Adipocyte (in vitro differentiated cells): ENCODE data around the gene CC2D2A.

Experiments used
- DNase-seq: peaks from one replicate; pipeline ENCODE4 v3.0.0-alpha.2; 2015; ENCODE audit warnings: low read depth
- H3K27me3 ChIP-seq: replicated peaks from 2 replicates; pipeline ENCODE4 v1.7.0; 2013; ENCODE audit warnings: mild to moderate bottlenecking, low read length, moderate library complexity; ENCODE audit not compliant: control insufficient read depth, insufficient read depth
- H3K36me3 ChIP-seq: 2 replicates; pipeline ENCODE4 v1.7.0; 2013; ENCODE audit warnings: low read length, mild to moderate bottlenecking, moderate library complexity; ENCODE audit not compliant: control insufficient read depth, insufficient read depth, severe bottlenecking
- H3K4me1 ChIP-seq: 2 replicates; pipeline ENCODE4 v1.7.0; 2013; ENCODE audit warnings: mild to moderate bottlenecking, low read length, moderate library complexity; ENCODE audit not compliant: control insufficient read depth, insufficient read depth
- H3K4me3 ChIP-seq: 2 replicates; pipeline ENCODE4 v1.7.0; 2013; ENCODE audit warnings: mild to moderate bottlenecking, low read length, moderate library complexity
- H3K9ac ChIP-seq: 2 replicates; pipeline ENCODE4 v1.7.0; 2013; ENCODE audit warnings: mild to moderate bottlenecking, low read length, moderate library complexity
- H3K9me3 ChIP-seq: 2 replicates; pipeline ENCODE4 v1.7.0; 2013; ENCODE audit warnings: mild to moderate bottlenecking, low read length, moderate library complexity; ENCODE audit not compliant: control insufficient read depth

The CC2D2A gene

GRCh38 chr4:15495621-15496020 lies 25.9 kb downstream of the CC2D2A start:
- Histone ChIP-seq H3K9ac (no peak overlapping the region), H3K4me3 (no peak overlapping the region), H3K27me3 (no peaks in the 10 kb centered on the region), H3K4me1 (peaks cover 2% of the 10 kb centered on the region), H3K9me3 (peaks cover 5% of the 10 kb centered on the region), H3K36me3 (no peaks in the 10 kb centered on the region)
- DNase-seq, result no peak

DNA sequence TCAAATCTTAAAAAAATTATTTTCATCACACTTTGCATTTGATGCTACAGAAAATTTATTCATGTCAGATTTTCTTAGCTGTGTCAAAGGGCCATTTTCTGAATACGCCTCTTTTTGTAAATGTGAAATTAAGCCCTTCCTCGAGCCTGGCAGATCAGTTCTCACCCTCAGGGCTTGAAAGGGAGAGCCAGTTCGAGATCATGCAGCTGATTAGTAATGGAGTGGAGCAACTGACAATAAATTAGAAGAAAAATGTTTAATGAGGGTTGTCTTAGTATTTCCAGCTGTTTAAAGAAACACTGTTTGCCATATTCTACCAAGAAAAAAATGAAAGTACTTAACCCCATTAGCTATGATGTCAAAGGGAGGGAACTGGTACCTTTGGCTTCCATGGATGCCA lies 28.7 kb downstream of the CC2D2A start:
- Histone ChIP-seq H3K9me3 (peaks cover 5% of the 10 kb centered on the region), H3K9ac (no peak overlapping the region), H3K36me3 (peaks cover 1% of the 10 kb centered on the region), H3K27me3 (no peaks in the 10 kb centered on the region), H3K4me1 (no peaks in the 10 kb centered on the region), H3K4me3 (no peak overlapping the region)
- peak; percentile 36 for DNase-seq

GRCh38 chr4:15500701-15501100 lies 31.0 kb downstream of the CC2D2A start:
- DNase-seq, result no peak
- H3K27me3 ChIP-seq, result no peaks in the 10 kb centered on the region
- H3K9ac ChIP-seq, result no peak overlapping the region

DNA sequence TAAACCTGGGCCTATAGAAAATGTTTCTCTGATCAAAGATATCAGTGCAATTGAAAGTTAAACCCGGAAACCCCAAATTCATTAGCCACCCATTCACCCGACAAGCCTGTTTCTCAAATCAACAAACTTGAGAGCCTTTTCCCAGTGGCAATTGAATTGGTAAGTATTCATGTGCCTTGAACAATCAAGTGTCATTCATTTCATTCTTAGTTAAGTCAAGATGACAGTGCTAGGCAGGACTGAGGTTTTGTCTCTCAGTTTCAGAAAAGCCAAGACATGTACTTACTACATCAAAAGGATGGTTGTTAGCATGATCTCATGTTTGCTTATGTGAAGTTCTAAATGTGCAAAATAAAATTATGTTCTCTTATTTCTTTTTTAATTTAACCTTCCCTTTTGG lies 32.3 kb downstream of the CC2D2A start:
- Histone ChIP-seq H3K9me3 (peaks cover 2% of the 10 kb centered on the region), H3K27me3 (no peaks in the 10 kb centered on the region), H3K4me3 (no peak overlapping the region), H3K4me1 (no peaks in the 10 kb centered on the region), H3K36me3 (peaks cover 19% of the 10 kb centered on the region), H3K9ac (no peak overlapping the region)
- DNase-seq, result no peak

More at GRCh38 chr4:15500701-15501100, 31.0 kb downstream of the CC2D2A start:
- Histone ChIP-seq H3K4me1 (no peaks in the 10 kb centered on the region), H3K36me3 (peaks cover 12% of the 10 kb centered on the region), H3K9me3 (peaks cover 5% of the 10 kb centered on the region), H3K4me3 (no peak overlapping the region)

GRCh38 chr4:15502384-15502783 lies 32.7 kb downstream of the CC2D2A start:
- H3K4me3 ChIP-seq, result no peak overlapping the region
- H3K27me3 ChIP-seq, result no peaks in the 10 kb centered on the region
- no peaks in the 10 kb centered on the region for H3K4me1 ChIP-seq
- peaks cover 20% of the 10 kb centered on the region for H3K36me3 ChIP-seq
- H3K9ac ChIP-seq, result no peak overlapping the region
- DNase-seq, result no peak
- H3K9me3 ChIP-seq, result no peaks in the 10 kb centered on the region

DNA sequence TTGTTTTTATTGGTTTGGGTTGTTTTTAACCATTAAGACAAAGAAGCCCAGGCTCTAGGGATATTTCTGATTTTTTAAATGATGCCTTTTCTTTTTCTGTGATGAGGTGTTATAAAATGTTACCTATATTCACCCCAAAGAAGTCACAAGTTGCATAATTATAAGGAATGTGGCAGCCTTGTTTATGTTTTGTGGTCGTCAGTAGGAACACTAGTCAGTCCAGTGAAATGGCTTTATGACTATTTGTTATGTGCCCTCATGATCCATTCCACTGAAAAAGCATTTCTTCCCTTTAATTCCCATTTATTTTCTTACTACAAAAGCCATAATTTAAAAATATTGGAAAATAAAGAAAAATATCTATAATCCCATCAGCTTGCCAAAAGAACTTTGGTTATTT lies 34.4 kb downstream of the CC2D2A start:
- H3K4me3 ChIP-seq, result no peak overlapping the region
- no peaks in the 10 kb centered on the region for H3K4me1 ChIP-seq
- H3K9ac ChIP-seq, result no peak overlapping the region
- H3K9me3 ChIP-seq, result no peaks in the 10 kb centered on the region
- H3K27me3 ChIP-seq, result no peaks in the 10 kb centered on the region
- DNase-seq, result no peak
- peaks cover 24% of the 10 kb centered on the region for H3K36me3 ChIP-seq

DNA sequence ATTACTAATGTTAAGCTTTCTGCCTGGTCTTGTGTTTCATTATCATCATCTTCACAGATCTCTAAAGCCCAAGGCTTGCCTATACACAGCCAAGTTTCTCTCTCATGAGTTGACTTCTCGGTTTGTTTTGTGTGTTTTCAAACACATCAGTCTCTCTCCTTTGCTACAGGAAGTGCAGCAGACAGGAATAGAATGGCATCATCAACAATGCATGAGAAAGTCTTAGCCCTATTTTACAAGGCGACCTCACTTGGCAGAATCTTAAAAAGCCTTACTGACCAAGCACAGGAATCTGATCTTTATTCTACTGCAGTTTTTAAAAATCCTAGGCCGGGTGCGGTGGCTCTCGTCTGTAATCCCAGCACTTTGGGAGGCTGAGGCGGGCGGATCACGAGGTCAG lies 36.8 kb downstream of the CC2D2A start:
- H3K9me3 ChIP-seq, result no peaks in the 10 kb centered on the region
- H3K27me3 ChIP-seq, result no peaks in the 10 kb centered on the region
- peaks cover 42% of the 10 kb centered on the region for H3K36me3 ChIP-seq
- no peak overlapping the region for H3K9ac ChIP-seq
- no peak overlapping the region for H3K4me3 ChIP-seq
- DNase-seq, result no peak
- no peaks in the 10 kb centered on the region for H3K4me1 ChIP-seq

- Histone ChIP-seq H3K4me3 (no peak overlapping the region), H3K27me3 (no peaks in the 10 kb centered on the region), H3K4me1 (no peaks in the 10 kb centered on the region), H3K9me3 (no peaks in the 10 kb centered on the region), H3K9ac (no peak overlapping the region), H3K36me3 (peaks cover 51% of the 10 kb centered on the region)
- DNase-seq, result no peak
Measured at GRCh38 chr4:15507679-15508078, 38.0 kb downstream of the CC2D2A start.

DNA sequence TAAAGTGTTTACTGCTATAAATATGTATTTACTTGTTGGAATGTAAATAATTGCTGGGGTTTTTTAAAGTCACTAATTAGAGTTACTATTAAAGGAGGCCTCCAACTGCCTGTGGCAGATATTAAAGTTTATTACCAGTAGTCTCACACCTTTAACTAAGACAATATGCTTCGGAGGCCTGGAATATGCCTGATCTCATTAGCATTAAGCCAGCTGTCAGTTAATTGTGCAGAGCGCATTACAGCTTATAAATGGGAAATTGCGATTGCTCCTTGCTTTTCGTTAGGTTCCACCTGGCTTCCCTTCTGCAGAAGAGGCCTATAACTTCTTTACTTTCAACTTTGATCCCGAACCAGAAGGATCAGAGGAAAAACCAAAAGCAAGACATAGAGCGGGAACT lies 41.3 kb downstream of the CC2D2A start:
- no peak overlapping the region for H3K9ac ChIP-seq
- H3K36me3 ChIP-seq, result peaks cover 37% of the 10 kb centered on the region
- DNase-seq, result no peak
- H3K27me3 ChIP-seq, result no peaks in the 10 kb centered on the region
- no peaks in the 10 kb centered on the region for H3K4me1 ChIP-seq
- no peaks in the 10 kb centered on the region for H3K9me3 ChIP-seq
- H3K4me3 ChIP-seq, result no peak overlapping the region

GRCh38 chr4:15513545-15513944 lies 43.9 kb downstream of the CC2D2A start:
- H3K27me3 ChIP-seq, result no peaks in the 10 kb centered on the region
- peak; percentile 23 for DNase-seq
- H3K4me3 ChIP-seq, result no peak overlapping the region
- peaks cover 41% of the 10 kb centered on the region for H3K36me3 ChIP-seq
- H3K9ac ChIP-seq, result no peak overlapping the region
- no peaks in the 10 kb centered on the region for H3K4me1 ChIP-seq
- no peaks in the 10 kb centered on the region for H3K9me3 ChIP-seq

DNA sequence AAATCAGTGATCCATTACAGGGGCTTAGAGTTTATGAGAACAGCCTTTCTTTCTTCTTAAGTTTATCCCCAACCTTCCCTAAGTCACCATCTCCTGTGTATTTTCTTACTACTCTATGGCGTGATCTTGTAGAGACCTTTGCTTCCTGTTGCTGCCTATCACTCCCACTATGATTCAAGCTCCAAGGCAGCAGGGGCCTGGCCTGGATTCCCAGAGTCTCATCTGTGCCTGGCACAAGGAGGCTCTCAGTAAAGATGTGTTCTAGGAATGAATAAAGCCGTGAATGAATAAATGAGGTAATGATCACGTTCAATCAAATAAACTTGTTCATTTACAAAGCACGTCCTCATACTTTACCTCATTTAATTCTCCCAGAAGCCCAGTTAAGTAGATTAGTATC lies 45.4 kb downstream of the CC2D2A start:
- Histone ChIP-seq H3K4me1 (no peaks in the 10 kb centered on the region), H3K9ac (no peak overlapping the region), H3K4me3 (no peak overlapping the region), H3K36me3 (peaks cover 37% of the 10 kb centered on the region), H3K9me3 (no peaks in the 10 kb centered on the region), H3K27me3 (no peaks in the 10 kb centered on the region)
- no peak for DNase-seq

DNA sequence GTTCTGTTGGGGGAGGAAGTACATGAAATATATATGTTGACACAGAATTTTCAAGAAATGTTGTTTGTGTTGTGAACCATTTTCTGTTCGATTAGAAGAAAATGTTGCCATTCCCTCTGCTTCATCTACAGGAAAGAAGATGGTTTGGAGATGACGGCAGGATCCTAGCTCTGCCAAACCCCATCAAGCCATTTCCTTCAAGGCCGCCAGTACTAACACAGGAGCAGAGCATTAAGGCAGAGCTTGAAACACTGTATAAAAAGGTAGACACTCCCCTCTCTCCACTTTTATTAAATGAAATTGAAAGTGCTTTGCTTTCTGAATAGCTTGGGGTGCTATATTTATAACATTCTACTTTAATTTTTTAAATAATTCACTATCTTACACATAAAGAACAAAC lies 46.8 kb downstream of the CC2D2A start:
- no peaks in the 10 kb centered on the region for H3K9me3 ChIP-seq
- no peak for DNase-seq
- H3K9ac ChIP-seq, result no peak overlapping the region
- H3K36me3 ChIP-seq, result peaks cover 25% of the 10 kb centered on the region
- no peaks in the 10 kb centered on the region for H3K27me3 ChIP-seq
- H3K4me3 ChIP-seq, result no peak overlapping the region
- peaks cover 6% of the 10 kb centered on the region for H3K4me1 ChIP-seq
